GM19023 (cell line): ENCODE results near the gene SLC7A11.

ENCODE experiments used
- ATAC-seq: cut with Tn5 transposase; IDR thresholded peaks from one replicate; pipeline ENCODE4 v1.9.1; 2021; ENCODE audit warnings: mild to moderate bottlenecking, moderate library complexity; ENCODE audit not compliant: unreplicated experiment

The SLC7A11 gene

DNA sequence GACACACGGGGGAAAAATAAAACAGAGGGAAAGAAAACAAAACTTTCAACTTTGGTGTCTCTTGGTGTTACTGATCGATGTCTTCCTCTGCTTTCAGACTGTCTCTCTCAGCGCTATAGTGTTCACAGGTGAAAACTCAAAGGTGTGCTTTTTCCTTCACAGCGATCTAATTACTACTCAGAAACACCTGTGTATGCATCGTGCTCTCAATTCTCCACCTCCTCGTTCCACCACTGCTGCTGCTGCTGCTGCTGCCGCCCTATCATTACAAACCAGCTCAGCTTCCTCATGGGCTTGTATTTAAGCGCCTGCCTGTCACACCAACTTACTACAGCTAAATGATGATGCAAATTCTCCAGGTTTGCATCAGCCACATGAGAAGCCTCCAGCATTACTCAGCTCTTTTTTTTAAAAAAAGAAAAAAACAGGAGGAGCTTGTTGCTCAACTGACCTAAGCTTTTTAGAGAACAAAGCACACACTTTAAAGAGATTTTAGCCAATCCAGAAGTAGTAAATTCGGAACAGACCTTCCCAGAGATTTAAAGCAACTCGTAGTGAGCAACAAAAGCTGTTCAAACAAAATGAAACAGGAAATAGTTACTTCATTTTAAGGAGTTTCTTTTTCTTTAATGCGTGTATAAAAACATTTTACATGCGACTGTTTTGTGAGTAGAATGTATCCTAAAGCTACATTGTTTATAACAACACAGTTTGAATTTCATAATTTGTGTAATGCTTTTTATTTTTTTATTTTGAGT, at the start of gene SLC7A11:
Gene SLC7A11 (minus strand): TSS at position 274 of the 758 bp plus-strand sequence. CDS start 280 bp downstream, outside the sequence.
- peak; percentile 99 for ATAC-seq

DNA sequence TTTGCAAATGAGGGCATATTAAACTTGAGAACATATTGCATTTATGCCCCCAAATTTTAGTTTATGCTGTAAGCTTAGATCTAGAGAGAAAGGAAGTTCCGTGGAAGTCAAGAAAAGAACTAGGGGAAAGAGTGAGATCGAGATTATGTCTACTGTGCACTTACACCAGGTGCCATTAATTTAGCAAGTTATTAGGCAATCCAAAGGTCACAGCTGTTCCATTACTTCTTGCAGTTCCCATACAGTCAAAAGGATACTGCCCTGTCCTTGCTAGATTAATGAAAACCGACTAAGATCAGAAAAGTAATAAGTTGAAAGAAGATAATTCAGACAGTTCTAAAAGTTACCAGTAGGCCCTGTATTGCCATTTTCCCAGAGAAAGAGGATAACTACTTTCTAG, 49.3 kb upstream of the SLC7A11 start:
- ATAC-seq, result no peak

DNA sequence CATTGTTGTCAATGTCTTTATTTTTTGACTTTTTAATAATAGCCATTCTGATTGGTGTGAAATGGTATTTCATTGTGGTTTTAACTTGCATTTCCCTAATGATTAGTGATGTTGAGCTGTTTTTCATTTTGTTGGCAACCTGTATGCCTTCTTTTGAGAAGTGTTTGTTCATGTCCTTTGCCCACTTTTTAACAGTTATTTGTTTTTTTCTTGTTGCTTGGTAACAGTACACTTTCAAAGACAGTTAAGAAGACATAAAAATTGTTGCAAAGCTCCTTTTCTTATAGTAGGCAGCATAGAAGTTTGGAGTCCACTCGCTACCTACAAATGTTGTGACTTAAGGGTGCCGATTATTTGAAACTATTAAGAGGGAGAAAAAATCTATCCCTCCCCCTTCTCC, 48.7 kb upstream of the SLC7A11 start:
- ATAC-seq, result no peak

DNA sequence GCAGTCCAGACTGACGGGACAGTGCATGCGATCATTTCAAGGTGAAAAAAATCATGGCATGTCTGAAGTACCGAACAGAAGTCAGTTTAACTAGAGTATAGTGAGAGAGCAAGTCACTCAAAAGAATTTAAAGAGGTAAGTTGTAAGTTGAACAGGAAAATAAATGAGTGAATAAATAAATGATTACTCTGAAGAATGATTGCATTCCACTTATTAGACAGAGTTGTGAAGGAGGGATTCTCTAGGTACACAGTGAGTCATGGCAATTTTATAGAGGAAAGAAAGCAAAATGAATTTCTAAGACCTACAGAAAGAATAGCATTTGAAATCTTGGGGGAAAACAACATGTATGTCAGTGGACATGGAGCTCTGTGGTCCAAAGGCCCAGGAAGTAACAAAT, 37.1 kb upstream of the SLC7A11 start:
- ATAC-seq, result no peak

DNA sequence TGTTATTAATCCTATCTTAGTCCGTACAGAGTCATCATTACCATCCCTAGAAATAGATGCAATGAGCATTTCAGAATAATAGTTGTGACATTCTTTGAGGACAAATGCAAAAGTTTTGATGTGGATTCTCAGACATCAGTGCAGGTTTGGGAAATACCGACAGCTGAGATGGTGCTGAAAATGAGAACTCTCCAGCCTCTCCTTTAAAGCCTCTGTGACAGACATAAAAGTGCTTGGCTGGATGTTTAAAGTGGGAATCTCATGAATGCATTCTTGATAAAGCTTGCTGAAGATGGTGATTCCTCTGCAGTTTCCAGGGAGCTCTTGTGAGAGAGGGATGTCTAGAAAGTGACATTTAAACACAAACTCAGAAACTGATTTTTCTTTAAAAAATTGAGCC, 35.0 kb upstream of the SLC7A11 start:
- no peak for ATAC-seq

DNA sequence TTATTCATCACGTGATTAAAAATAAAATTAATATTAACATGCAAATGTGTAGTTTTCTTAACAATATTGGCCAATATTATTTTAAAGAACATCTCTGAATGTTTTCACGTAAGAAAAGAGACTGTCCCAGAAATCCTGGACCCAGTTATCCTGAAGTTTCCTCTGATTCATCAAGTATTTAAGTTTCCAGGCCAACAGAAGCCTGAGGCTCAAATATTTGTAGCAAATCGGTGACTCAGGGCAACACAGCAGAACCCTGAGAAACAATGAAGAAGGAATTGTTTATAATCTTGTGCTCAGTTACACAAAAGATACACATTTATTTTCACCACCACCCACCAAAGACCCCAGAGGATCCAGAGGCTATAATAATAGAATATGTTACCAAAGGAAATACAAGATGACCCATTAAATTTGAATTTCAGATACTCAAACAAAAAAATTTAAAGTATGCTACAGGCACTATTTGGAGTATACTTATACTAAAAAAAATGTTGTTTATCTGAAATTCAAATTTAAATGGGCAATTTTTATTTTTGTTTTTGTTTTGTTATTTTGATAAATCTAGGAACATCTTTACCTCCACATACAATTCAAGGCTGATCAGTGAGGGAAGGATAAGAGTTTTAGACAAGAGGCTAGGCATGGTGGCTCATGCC, 33.9 kb upstream of the SLC7A11 start:
- no peak for ATAC-seq

DNA sequence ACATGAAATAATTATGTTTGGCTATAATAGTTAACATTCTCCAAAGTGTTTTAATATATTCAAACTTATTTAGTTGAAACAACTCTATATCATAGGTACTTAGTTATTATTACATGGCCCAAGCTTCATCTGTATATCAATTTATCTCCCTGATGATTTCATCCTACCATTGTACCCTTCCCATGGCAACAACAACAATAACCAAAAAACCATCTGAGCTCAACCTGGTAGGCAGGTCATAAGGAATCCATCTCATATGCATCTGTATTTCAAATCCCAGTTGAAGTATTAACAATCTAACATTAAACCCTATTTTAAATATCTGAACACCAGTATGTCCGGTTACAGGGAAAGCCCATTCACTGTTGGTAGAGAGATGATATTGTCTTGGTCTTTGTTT, 33.1 kb upstream of the SLC7A11 start:
- ATAC-seq, result no peak

DNA sequence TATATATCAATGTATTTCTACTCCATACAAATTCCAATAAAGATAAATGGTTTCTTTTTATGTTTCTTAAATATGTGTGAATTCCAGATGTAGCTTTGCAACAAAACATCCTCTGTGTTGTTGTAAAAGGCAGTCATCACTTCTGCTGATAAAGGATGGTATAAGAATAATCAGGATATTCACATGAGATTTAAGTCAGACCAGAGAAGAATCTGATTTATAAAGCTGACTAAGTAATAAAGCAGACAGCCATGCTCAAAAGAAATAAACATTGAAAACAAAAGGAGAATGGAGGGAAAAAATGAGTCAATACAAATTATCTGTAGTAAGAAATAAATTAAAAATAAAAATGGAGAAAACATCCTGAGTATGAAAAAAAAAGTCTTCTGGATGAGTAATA, 27.0 kb upstream of the SLC7A11 start:
- ATAC-seq, result no peak

DNA sequence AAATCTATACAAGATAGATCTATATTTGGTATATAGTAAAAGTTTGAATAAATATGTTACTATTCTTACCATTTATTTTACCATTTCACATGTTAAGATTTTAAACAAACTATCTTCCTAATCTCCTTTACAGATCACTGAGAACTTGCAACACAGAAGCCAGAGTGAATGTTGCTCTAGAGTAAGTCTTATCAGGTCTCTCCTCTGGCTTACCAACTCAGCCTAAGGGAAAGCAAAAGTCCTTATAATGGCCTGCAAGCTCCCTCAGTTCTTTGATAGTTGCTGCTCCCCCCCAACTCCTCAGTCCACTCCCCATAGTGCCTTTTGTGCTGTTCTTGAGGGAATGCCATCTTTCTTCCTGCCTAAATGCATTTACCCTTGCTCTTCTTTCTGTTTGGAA, 25.7 kb upstream of the SLC7A11 start:
- ATAC-seq, result no peak

DNA sequence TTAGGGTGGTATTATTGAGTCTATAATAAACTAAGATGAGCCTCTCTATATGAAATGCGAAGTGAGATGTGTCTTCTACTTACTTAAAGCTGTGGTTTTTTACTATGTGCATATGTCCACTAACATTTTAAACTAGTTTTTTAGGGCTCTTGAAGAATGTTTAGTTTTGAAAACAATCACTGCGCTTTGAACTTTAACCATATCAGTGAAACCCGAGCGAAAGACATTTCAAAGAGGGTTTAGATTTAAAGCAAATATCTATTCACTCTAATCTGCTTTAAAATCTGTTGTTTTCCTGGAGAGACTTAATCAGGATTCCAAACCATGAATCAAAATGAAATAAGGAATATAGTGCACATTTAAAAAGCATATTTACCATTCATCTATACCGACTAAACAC, 24.8 kb upstream of the SLC7A11 start:
- no peak for ATAC-seq

DNA sequence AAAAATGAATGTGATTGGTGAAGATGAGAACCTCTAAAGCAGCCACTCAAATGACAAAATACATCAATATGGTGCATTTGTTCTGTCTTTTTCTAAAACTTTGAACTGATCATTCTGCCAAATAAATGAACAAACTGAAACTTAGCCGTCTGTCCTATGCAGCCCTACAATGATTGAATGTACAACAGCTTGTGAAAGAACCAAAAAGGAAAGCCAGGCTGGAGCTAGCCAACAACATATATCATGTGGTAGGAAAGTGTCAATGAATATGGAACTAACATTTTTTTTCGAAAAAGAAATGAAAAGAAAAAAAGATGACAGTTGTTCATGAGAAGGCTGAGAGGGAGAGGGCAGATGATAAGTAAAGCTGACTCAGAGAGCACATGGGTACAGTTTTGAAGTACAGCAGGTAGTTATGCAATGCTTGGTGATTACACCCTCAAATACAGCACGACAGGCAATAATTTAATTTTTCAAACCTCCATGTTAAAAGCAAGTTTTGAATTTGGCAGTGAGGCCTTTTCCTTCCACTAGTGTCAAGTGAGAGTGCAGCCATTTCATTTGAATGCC, 21.2 kb upstream of the SLC7A11 start:
- ATAC-seq, result no peak

DNA sequence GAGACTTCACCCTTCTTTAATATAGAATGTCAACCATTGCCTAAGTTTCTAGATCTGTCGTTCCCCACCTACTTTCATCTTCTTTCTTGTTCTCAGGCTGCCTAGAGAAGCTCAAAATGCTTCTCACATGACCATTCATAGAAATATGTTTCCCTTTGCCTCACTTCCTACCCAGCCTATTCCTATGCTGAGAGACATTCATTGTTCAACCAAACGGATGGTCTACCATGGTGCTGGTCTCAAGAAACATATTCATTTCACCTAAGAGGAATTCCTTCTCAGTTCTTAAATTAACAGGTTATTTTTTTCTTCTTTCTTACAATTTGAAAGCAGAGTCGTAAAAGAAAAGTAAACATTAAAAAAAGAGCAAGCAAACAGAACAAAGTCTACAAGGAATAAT, 20.3 kb upstream of the SLC7A11 start:
- ATAC-seq, result no peak

DNA sequence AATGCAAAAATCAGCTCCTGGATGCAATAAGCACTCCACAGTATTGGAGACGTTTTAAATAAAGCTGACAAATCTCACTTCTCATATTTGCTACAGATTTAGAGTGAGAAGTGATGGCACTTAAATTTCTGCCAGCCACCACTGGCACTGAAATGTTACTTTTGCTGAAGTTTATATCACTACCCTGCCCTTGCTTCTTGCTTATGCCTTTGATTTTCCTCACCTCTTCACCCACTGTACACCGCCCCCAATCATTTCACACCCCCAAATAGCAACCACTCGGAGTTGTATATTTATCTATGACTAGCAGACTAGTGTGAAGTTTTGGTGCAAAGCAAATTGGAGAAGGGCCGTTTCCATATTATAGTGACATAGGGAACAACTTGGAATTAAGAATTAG, 19.9 kb upstream of the SLC7A11 start:
- ATAC-seq, result no peak

DNA sequence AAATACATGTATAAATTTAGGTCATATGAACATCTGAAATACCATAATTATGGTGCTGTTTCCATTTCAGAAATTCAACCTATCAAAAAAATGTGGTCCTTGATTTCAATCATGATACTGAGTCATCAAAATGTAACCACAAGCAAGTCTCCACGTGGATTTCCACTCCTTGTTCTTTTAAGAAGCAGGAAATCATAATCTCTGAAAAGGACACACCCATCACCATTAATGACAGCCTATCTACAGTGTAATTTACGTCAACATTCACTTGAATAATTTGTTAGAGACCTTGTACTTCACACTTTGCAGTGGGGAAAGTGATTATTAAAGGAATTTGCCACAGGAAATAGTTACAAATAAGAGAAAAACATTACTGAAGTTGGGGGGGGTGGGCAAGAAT, 17.7 kb upstream of the SLC7A11 start:
- no peak for ATAC-seq

DNA sequence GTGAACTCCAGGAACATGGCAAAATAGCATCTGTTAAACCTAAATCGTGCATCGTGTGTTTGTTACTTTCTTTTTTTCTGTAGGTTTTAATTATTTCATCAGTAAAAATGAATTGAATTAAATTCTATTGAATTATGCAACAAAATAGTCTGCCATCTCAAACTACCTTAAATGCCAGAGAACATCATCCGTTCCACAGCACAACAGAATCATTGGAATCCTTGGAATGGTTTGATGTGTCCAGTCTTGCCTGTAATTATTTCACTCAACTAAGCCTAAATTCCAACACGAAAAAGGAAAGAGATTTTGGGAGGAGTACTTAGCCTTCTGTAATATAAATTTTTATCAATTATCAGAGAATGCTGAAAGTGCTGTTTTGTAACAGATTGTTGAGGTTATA, 17.1 kb upstream of the SLC7A11 start:
- ATAC-seq, result no peak

DNA sequence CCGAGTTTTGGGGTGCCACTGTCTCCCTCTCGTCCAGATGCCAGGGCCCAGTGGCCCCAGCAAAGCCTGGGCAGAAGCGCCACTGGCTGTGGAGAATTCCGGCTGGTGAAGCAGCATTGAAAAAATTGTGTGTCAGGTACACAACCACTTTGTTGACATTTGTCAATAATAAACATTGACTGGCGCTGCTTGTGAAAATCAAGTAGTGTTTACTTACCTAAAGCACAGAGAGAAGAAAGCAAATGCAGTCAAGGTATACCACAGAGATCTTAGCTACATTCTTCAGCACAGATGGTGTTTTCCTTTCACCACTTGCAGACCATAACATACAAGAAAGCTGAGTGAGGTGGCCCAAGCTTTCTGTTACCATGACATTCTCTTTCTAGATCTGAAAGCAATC, 14.5 kb upstream of the SLC7A11 start:
- no peak for ATAC-seq

DNA sequence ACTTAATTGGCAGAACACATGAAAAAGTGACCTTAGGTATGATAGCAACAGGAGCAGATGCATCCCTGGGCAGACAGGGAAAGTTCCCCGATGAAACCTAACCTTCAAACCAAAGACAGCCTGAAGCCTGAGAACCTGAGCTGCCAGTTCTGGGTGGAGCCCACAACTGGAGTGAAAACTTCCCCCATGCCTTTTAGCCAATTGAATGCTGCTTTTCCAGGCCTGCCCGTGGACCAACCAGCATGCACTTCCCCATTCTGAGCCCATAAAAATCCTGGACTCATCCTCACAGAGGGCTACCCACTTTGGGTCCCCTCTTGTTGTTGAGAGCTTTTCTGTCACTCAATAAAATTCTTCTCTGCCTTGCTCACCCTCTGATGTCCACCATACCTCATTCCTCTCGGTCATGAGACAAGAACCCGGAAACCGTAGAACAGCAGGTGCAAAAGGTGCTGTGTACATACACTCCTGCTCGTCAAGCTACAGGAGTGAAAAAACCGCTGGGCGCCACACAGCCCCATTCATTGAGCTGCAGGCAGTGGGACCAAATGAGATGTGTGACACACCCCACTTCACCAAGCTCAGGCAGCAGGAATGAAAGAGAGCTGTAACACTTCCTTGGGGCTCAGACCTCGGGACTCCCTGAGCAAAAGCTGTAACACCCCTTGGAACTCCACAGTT, 13.9 kb upstream of the SLC7A11 start:
- no peak for ATAC-seq

DNA sequence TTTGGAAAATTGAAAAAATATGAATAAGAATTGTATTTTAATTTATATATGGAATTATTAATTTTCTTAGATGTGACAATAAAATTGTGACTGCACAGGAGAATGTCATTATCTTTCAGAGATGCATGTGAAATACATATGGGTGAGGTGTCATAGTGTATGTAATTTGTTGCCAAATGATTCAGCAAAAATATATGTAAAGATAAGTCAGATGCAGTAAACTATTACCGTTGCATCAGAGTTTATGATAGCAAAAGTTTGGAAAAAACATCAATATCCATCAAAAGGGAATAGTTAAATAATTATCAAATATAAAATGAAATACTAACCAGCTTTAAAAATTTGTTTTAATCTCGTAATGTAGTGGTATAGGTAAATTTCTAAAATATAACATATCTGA, 10.4 kb upstream of the SLC7A11 start:
- no peak for ATAC-seq

DNA sequence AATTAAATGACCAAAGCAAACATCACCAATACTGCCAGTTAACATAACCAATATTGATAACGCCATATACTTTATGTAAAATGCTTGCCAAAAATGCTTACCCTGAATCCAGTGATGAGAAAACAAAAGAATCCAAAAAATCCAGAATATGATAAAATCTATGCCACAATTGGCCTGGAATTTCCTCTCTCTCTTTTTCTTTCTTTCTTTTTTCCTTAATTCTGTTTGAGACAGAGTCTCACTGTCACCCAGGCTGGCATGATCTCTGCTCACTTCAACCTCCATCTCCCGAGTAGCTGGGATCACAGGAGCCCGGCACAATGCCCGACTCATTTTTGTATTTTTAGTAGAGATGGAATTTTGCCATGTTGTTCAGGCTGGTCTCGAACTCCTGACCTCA, 9.8 kb upstream of the SLC7A11 start:
- no peak for ATAC-seq

DNA sequence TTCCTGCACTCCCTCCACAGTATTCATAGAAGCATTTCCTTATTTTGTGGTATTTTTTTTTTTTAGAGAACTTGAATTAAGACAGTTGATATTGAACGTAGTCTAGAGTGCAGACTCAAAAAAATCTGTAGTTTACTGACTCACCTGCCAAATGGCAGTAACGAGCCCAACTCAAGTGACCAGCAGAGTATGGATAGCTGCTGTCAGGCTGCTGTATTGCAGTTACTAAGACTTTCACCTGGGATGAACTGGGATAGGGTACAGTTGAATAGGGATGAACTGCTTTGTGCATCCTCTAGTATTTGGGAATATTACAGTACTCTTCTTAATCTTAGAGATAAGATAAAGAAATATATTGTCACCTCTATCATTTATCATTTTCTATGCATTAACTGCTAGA, 7.0 kb upstream of the SLC7A11 start:
- no peak for ATAC-seq

DNA sequence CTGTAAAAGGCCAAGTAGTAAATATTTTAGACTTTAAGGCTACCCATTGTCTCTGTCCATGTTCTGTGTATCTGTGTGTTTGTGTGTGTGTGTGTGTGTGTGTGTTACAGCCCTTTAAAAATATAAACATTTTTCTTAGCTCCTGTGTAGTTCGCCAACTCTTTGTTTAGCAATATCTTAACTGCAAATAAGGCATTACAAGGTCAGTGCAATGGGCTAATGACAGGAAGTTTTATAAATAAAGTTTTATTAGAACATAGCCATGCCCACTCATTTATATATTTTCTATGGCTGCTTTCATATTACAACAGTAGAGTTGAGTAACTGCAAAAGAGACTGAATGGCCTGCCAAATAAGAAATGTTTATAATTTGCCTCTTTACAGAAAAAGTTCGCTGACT, 5.9 kb upstream of the SLC7A11 start:
- ATAC-seq, result no peak

DNA sequence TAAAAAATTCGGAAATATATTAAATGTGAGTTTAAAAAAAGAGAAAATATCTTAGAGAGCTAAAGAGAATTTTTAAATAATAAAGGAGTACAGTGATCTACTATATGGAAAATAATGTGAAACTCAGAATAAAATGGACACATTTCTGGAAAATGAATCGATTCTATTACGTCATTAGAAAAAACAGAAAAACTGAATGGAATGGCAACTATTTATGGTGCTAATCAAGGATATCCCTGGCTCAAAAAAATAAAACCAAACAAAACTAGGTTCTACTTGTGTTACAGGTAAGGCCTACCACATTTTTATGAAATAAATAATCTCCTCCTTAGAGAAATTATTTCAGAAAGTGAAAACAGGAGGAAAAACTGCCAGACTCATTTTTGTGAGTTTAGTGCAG, 5.5 kb upstream of the SLC7A11 start:
- ATAC-seq, result no peak
